RWPE2 (cell line): ENCODE measurements around the gene MTSS2.

Source experiments
- ATAC-seq: fragments of 200-7000 bp; cut with Tn5 transposase; 3 replicates; pipeline ENCODE4 v1.9.1; 2021; ENCODE audit warnings: low read depth
- DNase-seq: peaks from one replicate; pipeline ENCODE4 v3.0.0-alpha.2; 2020; ENCODE audit warnings: low spot score
- H3K27ac ChIP-seq: fragments of 450-650 bp; 2 replicates; pipeline ENCODE4 v1.5.1; 2017; ENCODE audit warnings: mild to moderate bottlenecking; ENCODE audit not compliant: poor library complexity, severe bottlenecking
- H3K27me3 ChIP-seq: fragments of 250-450 bp; sonication (Bioruptor Pico); 2 replicates; pipeline ENCODE4 v1.5.1; 2021; ENCODE audit warnings: mild to moderate bottlenecking, moderate library complexity; ENCODE audit not compliant: insufficient read depth, poor library complexity, severe bottlenecking
- H3K36me3 ChIP-seq: fragments of 250-450 bp; sonication (Bioruptor Pico); 2 replicates; pipeline ENCODE4 v1.5.1; 2020; ENCODE audit warnings: low read depth, mild to moderate bottlenecking, moderate library complexity
- H3K4me1 ChIP-seq: fragments of 250-450 bp; sonication (Bioruptor Pico); 2 replicates; pipeline ENCODE4 v1.5.1; 2021; ENCODE audit warnings: mild to moderate bottlenecking, moderate library complexity; ENCODE audit not compliant: insufficient read depth, poor library complexity, severe bottlenecking
- H3K4me3 ChIP-seq: fragments of 250-450 bp; sonication (Bioruptor Pico); 2 replicates; pipeline ENCODE4 v1.5.1; 2021; ENCODE audit warnings: mild to moderate bottlenecking, moderate library complexity; ENCODE audit not compliant: severe bottlenecking
- H3K9me3 ChIP-seq: fragments of 250-450 bp; sonication (Bioruptor Pico); 2 replicates; pipeline ENCODE4 v1.5.1; 2021; ENCODE audit warnings: mild to moderate bottlenecking, moderate library complexity; ENCODE audit not compliant: severe bottlenecking
- CTCF ChIP-seq: fragments of 450-650 bp; IDR thresholded peaks from one replicate; pipeline ENCODE4 v1.5.1; 2017; ENCODE audit warnings: mild to moderate bottlenecking, moderate library complexity; ENCODE audit not compliant: poor library complexity, severe bottlenecking

Gene MTSS2

GRCh38 chr16:70689970-70690891 lies 4.4 kb upstream of the MTSS2 start:
- no peak overlapping the region for H3K4me3 ChIP-seq
- H3K27me3 ChIP-seq = no peaks in the 10 kb centered on the region
- H3K27ac ChIP-seq = peak overlapping the region; percentile 92
- TF ChIP-seq CTCF = no peak
- peaks cover 54% of the 10 kb centered on the region for H3K4me1 ChIP-seq
- DNase-seq (no peak), ATAC-seq (no peak)
- H3K36me3 ChIP-seq = no peaks in the 10 kb centered on the region
- no peaks in the 10 kb centered on the region for H3K9me3 ChIP-seq

DNA sequence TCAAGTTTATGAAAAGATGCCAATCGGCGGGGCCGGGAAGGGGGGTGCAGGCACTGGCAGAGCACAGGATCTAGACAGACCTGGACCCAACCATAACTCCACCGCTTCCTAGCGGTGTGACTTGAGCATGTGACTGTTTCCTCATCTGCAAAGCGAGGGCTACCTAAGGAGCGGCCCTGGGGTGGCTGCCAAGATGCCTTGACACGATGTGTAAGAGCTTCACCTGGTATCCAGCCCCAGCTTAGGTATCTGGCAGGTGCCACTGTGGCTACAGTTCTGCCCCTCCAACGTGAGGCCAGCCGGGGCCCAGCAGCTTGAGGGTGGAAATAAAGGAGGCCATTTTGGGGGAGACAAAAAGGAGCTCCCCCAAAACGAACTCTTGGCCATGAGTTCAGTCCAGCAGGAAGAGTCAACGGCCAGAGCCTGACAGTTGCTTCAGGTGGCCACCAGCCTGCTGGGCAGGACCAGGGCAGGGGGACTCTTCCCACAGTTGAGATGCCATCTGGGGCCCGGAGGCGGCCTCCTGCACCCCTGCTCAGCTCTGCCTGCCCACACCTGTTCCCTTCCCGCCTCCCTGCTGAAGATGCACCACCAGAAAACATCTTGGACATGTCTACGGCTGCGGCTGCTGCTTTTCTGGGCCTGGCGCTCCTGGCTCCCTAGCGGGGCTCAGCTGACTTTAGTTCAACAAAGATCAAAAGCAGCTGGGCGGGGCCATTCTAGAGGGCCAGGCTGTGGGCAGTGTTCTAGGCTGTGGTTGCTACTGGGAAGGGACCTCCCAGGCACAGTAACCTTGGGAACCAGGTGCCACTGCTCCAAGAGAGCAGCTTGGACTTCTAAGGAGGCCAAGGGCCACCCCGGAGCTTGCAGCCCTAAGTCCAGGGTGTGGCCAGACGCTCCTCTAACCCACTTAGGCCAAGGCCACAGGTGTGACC lies 3.4 kb upstream of the MTSS2 start:
- Histone ChIP-seq H3K36me3 (peaks cover 3% of the 10 kb centered on the region; the same call in 1 of the 2 replicates), H3K9me3 (no peaks in the 10 kb centered on the region), H3K4me3 (no peak overlapping the region), H3K27me3 (no peaks in the 10 kb centered on the region), H3K4me1 (peaks cover 46% of the 10 kb centered on the region), H3K27ac (peak overlapping the region; percentile 92)
- ATAC-seq = no peak
- no peak for DNase-seq
- TF ChIP-seq CTCF = no peak

DNA sequence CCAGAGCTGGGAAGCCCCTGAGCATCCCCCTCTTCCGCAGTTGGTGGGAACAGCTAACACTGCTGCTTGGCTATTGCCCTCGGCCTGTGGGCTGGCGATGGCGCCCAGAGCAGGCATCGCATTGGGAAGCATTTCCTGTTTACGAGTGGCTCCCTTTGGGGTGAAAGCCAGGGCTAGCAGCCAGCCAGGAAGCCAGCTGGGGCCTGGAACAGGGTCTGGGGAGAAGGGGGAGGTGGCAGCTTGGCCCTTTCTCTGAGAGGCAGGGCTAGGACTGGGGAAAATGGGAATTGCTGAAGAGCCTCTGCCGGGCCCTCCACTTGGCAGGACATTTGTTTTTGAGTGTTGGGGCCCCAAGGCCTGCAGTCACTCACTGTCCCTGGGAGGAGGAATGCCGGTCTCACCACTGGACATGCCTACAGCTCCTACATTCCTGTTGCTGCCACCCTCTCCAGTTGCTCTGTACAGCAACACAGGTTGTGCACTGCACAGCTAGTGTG lies 2.4 kb upstream of the MTSS2 start:
- Histone ChIP-seq H3K27me3 (no peaks in the 10 kb centered on the region), H3K36me3 (peaks cover 10% of the 10 kb centered on the region), H3K4me3 (no peak overlapping the region), H3K9me3 (no peaks in the 10 kb centered on the region), H3K27ac (peak overlapping the region; percentile 92), H3K4me1 (peaks cover 44% of the 10 kb centered on the region)
- DNase-seq (no peak), ATAC-seq (no peak)
- TF ChIP-seq CTCF = no peak

- H3K4me1 ChIP-seq = peaks cover 47% of the 10 kb centered on the region
- no peaks in the 10 kb centered on the region for H3K27me3 ChIP-seq
- TF ChIP-seq CTCF = no peak
- no peak overlapping the region for H3K4me3 ChIP-seq
- no peak for ATAC-seq
- no peaks in the 10 kb centered on the region for H3K9me3 ChIP-seq
- H3K36me3 ChIP-seq = peaks cover 16% of the 10 kb centered on the region
- H3K27ac ChIP-seq = peak overlapping the region; percentile 92
- no peak for DNase-seq
Measured at GRCh38 chr16:70687671-70688245, 1.9 kb upstream of the MTSS2 start.
